RKO (cell line): ENCODE measurements around the gene SRMS.
A peak's percentile ranks its signal among the peaks of the same experiment; 100 is the strongest.

ENCODE experiments used
- DNase-seq: peaks from one replicate; pipeline ENCODE4 v3.0.0-alpha.2; 2016; ENCODE audit warnings: low spot score

The SRMS gene

GRCh38 chr20:63552481-63553249, 5.1 kb upstream of the SRMS start:
- DNase-seq: no peak

- no peak for DNase-seq
Measured at GRCh38 chr20:63551068-63551467, 3.5 kb upstream of the SRMS start.

GRCh38 chr20:63549679-63550282, 2.2 kb upstream of the SRMS start:
- no peak for DNase-seq

- DNase-seq: no peak
Measured at GRCh38 chr20:63549019-63549418, 1.5 kb upstream of the SRMS start.

GRCh38 chr20:63548542-63548941, 993 bp upstream of the SRMS start:
- no peak for DNase-seq

GRCh38 chr20:63546956-63547724, 409 bp downstream of the SRMS start:
- DNase-seq: no peak

- no peak for DNase-seq
Measured at GRCh38 chr20:63546256-63546955, 1.1 kb downstream of the SRMS start.

GRCh38 chr20:63545814-63546213, 1.7 kb downstream of the SRMS start:
- no peak for DNase-seq

- DNase-seq: no peak
Measured at GRCh38 chr20:63544958-63545516, 2.5 kb downstream of the SRMS start.

- no peak for DNase-seq
Measured at GRCh38 chr20:63544241-63544957, 3.1 kb downstream of the SRMS start.

GRCh38 chr20:63543733-63544132, 3.8 kb downstream of the SRMS start:
- no peak for DNase-seq

GRCh38 chr20:63543131-63543530, 4.4 kb downstream of the SRMS start:
- DNase-seq: no peak

GRCh38 chr20:63542696-63543095, 4.9 kb downstream of the SRMS start:
- no peak for DNase-seq

GRCh38 chr20:63542031-63542559, 5.5 kb downstream of the SRMS start:
- no peak for DNase-seq

GRCh38 chr20:63541371-63541770, 6.2 kb downstream of the SRMS start:
- no peak for DNase-seq

- DNase-seq: peak; percentile 32
Measured at GRCh38 chr20:63540417-63541186, 6.9 kb downstream of the SRMS start.

- DNase-seq: no peak
Measured at GRCh38 chr20:63539441-63540370, 7.8 kb downstream of the SRMS start.

GRCh38 chr20:63539092-63539430, 8.5 kb downstream of the SRMS start:
- no peak for DNase-seq
